ENCODE measurements around the gene TTC22.

Gene TTC22

GRCh38 chr1:54804471-54805132 lies 3.5 kb upstream of the TTC22 start:
- H3K4me3 Mint-ChIP-seq = no peak overlapping the region

GRCh38 chr1:54803761-54804470 lies 2.8 kb upstream of the TTC22 start:
- Mint-ChIP-seq H3K9me3 (no peaks in the 10 kb centered on the region), H3K27ac (no peak overlapping the region), H3K36me3 (no peaks in the 10 kb centered on the region), H3K27me3 (no peaks in the 10 kb centered on the region), H3K4me1 (peaks cover 39% of the 10 kb centered on the region), H3K4me3 (no peak overlapping the region)

More at GRCh38 chr1:54804471-54805132, 3.5 kb upstream of the TTC22 start:
- Mint-ChIP-seq H3K27ac (peak overlapping the region; percentile 46), H3K27me3 (no peaks in the 10 kb centered on the region), H3K4me1 (peaks cover 32% of the 10 kb centered on the region), H3K36me3 (no peaks in the 10 kb centered on the region), H3K9me3 (no peaks in the 10 kb centered on the region)

- Mint-ChIP-seq H3K27me3 (no peaks in the 10 kb centered on the region), H3K27ac (peak overlapping the region; percentile 33), H3K4me1 (peaks cover 74% of the 10 kb centered on the region), H3K9me3 (no peaks in the 10 kb centered on the region), H3K4me3 (peak overlapping the region; percentile 93), H3K36me3 (peaks cover 4% of the 10 kb centered on the region)
Observed at GRCh38 chr1:54800041-54800898, 853 bp downstream of the TTC22 start.

- Mint-ChIP-seq H3K9me3 (no peaks in the 10 kb centered on the region), H3K36me3 (peaks cover 4% of the 10 kb centered on the region), H3K27me3 (no peaks in the 10 kb centered on the region), H3K4me1 (peaks cover 75% of the 10 kb centered on the region), H3K27ac (peak overlapping the region; percentile 81), H3K4me3 (peak overlapping the region; percentile 88)
Observed at GRCh38 chr1:54798769-54799641, 2.1 kb downstream of the TTC22 start.

GRCh38 chr1:54798206-54798605 lies 2.9 kb downstream of the TTC22 start:
- H3K36me3 Mint-ChIP-seq = peaks cover 4% of the 10 kb centered on the region
- peak overlapping the region; percentile 81 for H3K27ac Mint-ChIP-seq
- peaks cover 77% of the 10 kb centered on the region for H3K4me1 Mint-ChIP-seq
- H3K4me3 Mint-ChIP-seq = no peak overlapping the region
- no peaks in the 10 kb centered on the region for H3K27me3 Mint-ChIP-seq
- H3K9me3 Mint-ChIP-seq = no peaks in the 10 kb centered on the region

GRCh38 chr1:54796902-54797301 lies 4.2 kb downstream of the TTC22 start:
- Mint-ChIP-seq H3K9me3 (no peaks in the 10 kb centered on the region), H3K4me1 (peaks cover 70% of the 10 kb centered on the region), H3K4me3 (no peak overlapping the region), H3K36me3 (peaks cover 6% of the 10 kb centered on the region), H3K27ac (peak overlapping the region; percentile 69), H3K27me3 (no peaks in the 10 kb centered on the region)

GRCh38 chr1:54795841-54796468 lies 5.2 kb downstream of the TTC22 start:
- no peaks in the 10 kb centered on the region for H3K27me3 Mint-ChIP-seq
- no peak overlapping the region for H3K4me3 Mint-ChIP-seq
- peaks cover 64% of the 10 kb centered on the region for H3K4me1 Mint-ChIP-seq
- peaks cover 7% of the 10 kb centered on the region for H3K36me3 Mint-ChIP-seq
- H3K27ac Mint-ChIP-seq = peak overlapping the region; percentile 8
- H3K9me3 Mint-ChIP-seq = no peaks in the 10 kb centered on the region

GRCh38 chr1:54795356-54795665 lies 5.8 kb downstream of the TTC22 start:
- Mint-ChIP-seq H3K27me3 (no peaks in the 10 kb centered on the region), H3K4me3 (no peak overlapping the region), H3K9me3 (no peaks in the 10 kb centered on the region), H3K27ac (no peak overlapping the region), H3K36me3 (peaks cover 8% of the 10 kb centered on the region), H3K4me1 (peaks cover 63% of the 10 kb centered on the region)

- Mint-ChIP-seq H3K4me3 (no peak overlapping the region), H3K36me3 (peaks cover 8% of the 10 kb centered on the region), H3K27ac (peak overlapping the region; percentile 35), H3K27me3 (no peaks in the 10 kb centered on the region), H3K9me3 (no peaks in the 10 kb centered on the region), H3K4me1 (peaks cover 57% of the 10 kb centered on the region)
Observed at GRCh38 chr1:54794451-54795355, 6.4 kb downstream of the TTC22 start.

- Mint-ChIP-seq H3K4me1 (peaks cover 37% of the 10 kb centered on the region), H3K27ac (no peak overlapping the region), H3K4me3 (no peak overlapping the region), H3K36me3 (peaks cover 8% of the 10 kb centered on the region), H3K27me3 (no peaks in the 10 kb centered on the region), H3K9me3 (no peaks in the 10 kb centered on the region)
Observed at GRCh38 chr1:54792686-54793282, 8.3 kb downstream of the TTC22 start.

- H3K4me3 Mint-ChIP-seq = no peak overlapping the region
- H3K36me3 Mint-ChIP-seq = peaks cover 11% of the 10 kb centered on the region
- H3K27ac Mint-ChIP-seq = no peak overlapping the region
- H3K4me1 Mint-ChIP-seq = peaks cover 31% of the 10 kb centered on the region
- no peaks in the 10 kb centered on the region for H3K27me3 Mint-ChIP-seq
- H3K9me3 Mint-ChIP-seq = no peaks in the 10 kb centered on the region
Observed at GRCh38 chr1:54791880-54792522, 9.1 kb downstream of the TTC22 start.

- Mint-ChIP-seq H3K36me3 (peaks cover 11% of the 10 kb centered on the region), H3K4me3 (no peak overlapping the region)
Observed at GRCh38 chr1:54788459-54788858, 12.7 kb downstream of the TTC22 start.

GRCh38 chr1:54787604-54788003 lies 13.5 kb downstream of the TTC22 start:
- Mint-ChIP-seq H3K27me3 (no peaks in the 10 kb centered on the region), H3K36me3 (peaks cover 13% of the 10 kb centered on the region), H3K27ac (peak overlapping the region; percentile 86), H3K4me1 (no peaks in the 10 kb centered on the region), H3K4me3 (no peak overlapping the region), H3K9me3 (no peaks in the 10 kb centered on the region)

More at GRCh38 chr1:54788459-54788858, 12.7 kb downstream of the TTC22 start:
- no peak overlapping the region for H3K27ac Mint-ChIP-seq
- H3K9me3 Mint-ChIP-seq = no peaks in the 10 kb centered on the region
- H3K4me1 Mint-ChIP-seq = no peaks in the 10 kb centered on the region
- no peaks in the 10 kb centered on the region for H3K27me3 Mint-ChIP-seq
